Measurements from ENCODE around the gene PLEKHG4B. TPM values are rescaled to one million over a fixed set of nuclear protein-coding genes. Genes with fewer than 3 reads are reported as not detected.

Gene PLEKHG4B
- total and polyA plus RNA-seq, 2 of the 8 experiments (the other 6 are each of a cell fraction or from before 2014, with no cell fraction given), result 31.1 to 43.6 TPM

DNA sequence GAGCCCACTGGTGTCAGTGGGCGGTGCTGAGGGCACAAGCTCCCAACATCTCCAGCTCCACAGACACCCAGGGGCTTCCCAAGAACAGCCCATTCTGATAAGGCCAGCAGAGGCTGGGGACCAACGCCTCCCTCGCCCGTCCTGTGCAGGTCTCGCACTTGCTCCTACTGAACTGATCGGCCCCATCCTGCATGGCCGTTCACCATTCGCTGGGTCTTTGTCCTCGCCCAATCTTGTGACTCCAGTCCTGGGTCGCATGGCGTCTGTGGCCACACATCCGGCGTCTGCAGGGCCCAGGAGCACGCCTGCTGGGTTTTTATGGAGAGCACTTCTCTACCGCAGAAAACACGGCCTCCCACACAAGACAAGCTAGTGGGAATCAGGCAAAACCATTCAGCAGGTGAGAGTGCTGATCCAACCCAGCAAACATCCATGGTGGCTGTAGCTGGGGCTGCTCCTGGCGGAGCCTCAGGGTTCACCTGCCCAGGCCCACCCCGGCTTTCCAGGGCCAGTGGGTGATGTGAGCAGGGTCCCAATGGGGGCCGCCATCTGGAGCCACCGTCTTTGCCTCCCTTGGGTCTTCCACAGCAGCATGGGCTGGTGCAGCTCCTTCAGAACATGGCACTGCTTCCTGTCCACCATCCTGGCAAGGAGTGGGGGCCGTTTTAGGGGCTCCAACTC lies 106.7 kb downstream of the PLEKHG4B start:
- Histone ChIP-seq H4K8ac (ENCODE audit: extremely low read depth, insufficient read depth, low read length) (peak overlapping the region; percentile 25; the same call in 1 of the 2 replicates), H3K14ac (ENCODE audit: insufficient read length) (no peak overlapping the region), H3K79me1 (ENCODE audit: low read depth, low read length) (no peaks in the 10 kb centered on the region), H3K4me1 (replicated peaks in 1 of 4; ENCODE audit: control insufficient read depth in 3 of 4, insufficient read depth in 4 of 4, low read length in 3 of 4) (no peaks in the 10 kb centered on the region), H3K9me3 (ENCODE audit: insufficient read depth in 2 of 2, low read depth in 1 of 2, low read length in 1 of 2) (no peaks in the 10 kb centered on the region), H4K5ac (ENCODE audit: insufficient read length, low read depth, low read length) (no peak overlapping the region), H3K4me2 (ENCODE audit: insufficient read depth in 1 of 2, low read depth in 2 of 2, low read length in 2 of 2) (no peak overlapping the region), H2BK15ac (ENCODE audit: low read length) (no peak overlapping the region), H4K20me1 (replicated peaks in 1 of 2; ENCODE audit: control insufficient read depth in 1 of 2, insufficient read depth in 2 of 2, low read length in 2 of 2) (peaks cover 3 to 7% of the 10 kb centered on the region in 2 experiments), H3K23me2 (ENCODE audit: low read depth, low read length) (no peaks in the 10 kb centered on the region), H3K4ac (replicated peaks; ENCODE audit: insufficient read length, low read depth, low read length) (no peak overlapping the region), H2BK20ac (ENCODE audit: low read length) (no peak overlapping the region), H3K9ac (replicated peaks in 1 of 4; ENCODE audit: extremely low read depth in 1 of 4, low read depth in 3 of 4, low read length in 3 of 4) (no peak overlapping the region), H2BK5ac (ENCODE audit: low read depth, low read length) (no peak overlapping the region), H3K79me2 (ENCODE audit: control insufficient read depth in 1 of 2, insufficient read depth in 2 of 2, low read length in 2 of 2) (no peaks in the 10 kb centered on the region), H2AK5ac (ENCODE audit: low read depth, low read length) (no peak overlapping the region), H3K23ac (ENCODE audit: insufficient read length) (no peak overlapping the region), H2AFZ (ENCODE audit: low read length) (no peak overlapping the region), H3K18ac (ENCODE audit: extremely low read depth, low read length) (no peak overlapping the region), H3K27ac (ENCODE audit: low read depth, low read length) (no peak overlapping the region), H3K4me3 (ENCODE audit: extremely low read depth in 1 of 4, insufficient read depth in 2 of 4, low read depth in 3 of 4, low read length in 4 of 4) (no peak overlapping the region), H2BK120ac (replicated peaks; ENCODE audit: low read depth, low read length) (no peak overlapping the region), H3K56ac (replicated peaks; ENCODE audit: insufficient read length, low read depth, low read length) (no peak overlapping the region), H4K91ac (replicated peaks; ENCODE audit: insufficient read length, low read length) (no peak overlapping the region), H3K36me3 (ENCODE audit: control insufficient read depth in 2 of 4, insufficient read depth in 4 of 4, low read length in 3 of 4) (no peaks in the 10 kb centered on the region; a peak in 1 of 8 replicates), H2BK12ac (ENCODE audit: low read depth, low read length) (no peak overlapping the region), H3K27me3 (replicated peaks in 1 of 4; ENCODE audit: control insufficient read depth in 3 of 4, extremely low read depth in 1 of 4, insufficient read depth in 3 of 4, low read length in 3 of 4) (no peaks in the 10 kb centered on the region)
- DNase-seq (ENCODE audit: low read depth in 1 of 2, low spot score in 2 of 2), result peak in 1 of 2 experiments; percentile 38
- ChIA-PET POLR2A (ENCODE audit: partially characterized antibody) (no interaction called here), CTCF (ENCODE audit: partially characterized antibody) (interaction anchor here (1.1 to 2.4 kb wide), 3 partner anchors 10 to 83 kb away, joined by 3 to 18 read pairs (median 3); no protein-coding TSS in a partner anchor)
- 90% methylated on average over 20 of the region's 21 CpGs; no CpG with 5 or more reads in 1 of the 2 experiments for WGBS, 2 experiments (ENCODE audit: extremely low coverage in 1 of 2, insufficient coverage in 1 of 2, insufficient read length in 1 of 2, insufficient replicate concordance in 2 of 2, low coverage in 1 of 2, low lambda C conversion rate in 2 of 2, missing lambda C conversion rate in 1 of 2)
- FAIRE-seq, result no peak
- TF ChIP-seq CBX5 (IDR thresholded peaks at IDR 0.05; ENCODE audit: low read depth, low read length) (no peak), NANOG (IDR thresholded peaks at IDR 0.05; ENCODE audit: insufficient read depth, low read depth, low read length, poor library complexity, severe bottlenecking) (no peak), SUZ12 (IDR thresholded peaks at IDR 0.05; ENCODE audit: low read length) (no peak), ASH2L (IDR thresholded peaks at IDR 0.05; ENCODE audit: low read length) (no peak), SRF (IDR thresholded peaks at IDR 0.05; ENCODE audit: low read depth, low read length) (no peak), SP4 (IDR thresholded peaks at IDR 0.05; ENCODE audit: low read length) (no peak), SP1 (IDR thresholded peaks at IDR 0.05; ENCODE audit: low read depth, low read length) (no peak), JUND (IDR thresholded peaks at IDR 0.05; ENCODE audit: low read length) (no peak), GABPA (IDR thresholded peaks at IDR 0.05; ENCODE audit: borderline replicate concordance, insufficient read depth, low read length) (no peak)
